Adrenal gland (tissue), 5 donors: ENCODE results near the gene PLEKHA7.

Experiments used
- CTCF ChIP-seq, 6 experiments: fragments of 450-650 bp in 4 of 6; fragments of 200-600 bp in 2 of 6; sonication (generic) in 1 of 6; IDR thresholded peaks; 1 replicate in 5 of 6; 2 replicates in 1 of 6; pipeline versions ENCODE4 v1.5.1 to v1.8.0; 2016 to 2021; ENCODE audit warnings: antibody characterized with exemption in 6 of 6, mild to moderate bottlenecking in 2 of 6, moderate library complexity in 1 of 6
- POLR2A ChIP-seq, 2 donors: fragments of 450-650 bp; IDR thresholded peaks; one replicate each; pipeline ENCODE4 v1.6.1; 2017; ENCODE audit warnings: antibody characterized with exemption in 2 of 2, mild to moderate bottlenecking in 2 of 2, moderate library complexity in 1 of 2
- donor health status: DM: no; HTN: no; CAD: no.

- TF ChIP-seq POLR2A (IDR thresholded peaks at IDR 0.05) (no peak), CTCF (IDR thresholded peaks at IDR 0.05) (no peak)
Observed at GRCh38 chr11:16817351-16817750, 196.9 kb downstream of the PLEKHA7 start.
